GM23338 (cell line): ENCODE data around the gene SC5D. TPM values are rescaled to one million over a fixed set of nuclear protein-coding genes. Genes with fewer than 3 reads are reported as not detected.

ENCODE experiments used
- ATAC-seq: fragments of 200-7000 bp; cut with Tn5 transposase; 3 replicates; pipeline ENCODE4 v1.9.1; 2020
- DNase-seq: peaks from one replicate; pipeline ENCODE4 v3.0.0-alpha.2; 2015; ENCODE audit warnings: low spot score
- H2AFZ ChIP-seq: fragments of 200-600 bp; sonication (generic); 2 replicates; pipeline ENCODE4 v1.8.0; 2016; ENCODE audit warnings: antibody characterized with exemption, mild to moderate bottlenecking, moderate library complexity
- H3F3A ChIP-seq: fragments of 200-600 bp; sonication (generic); replicated peaks from 2 replicates; pipeline ENCODE4 v1.8.0; 2017; ENCODE audit warnings: antibody characterized with exemption, mixed run types, low read depth
- H3K27ac ChIP-seq: fragments of 200-600 bp; sonication (generic); 2 replicates; pipeline ENCODE4 v1.6.1; 2016; ENCODE audit warnings: low read depth
- H3K27me3 ChIP-seq: fragments of 200-600 bp; sonication (generic); 2 replicates; pipeline ENCODE4 v1.8.0; 2016; ENCODE audit warnings: mild to moderate bottlenecking, mixed run types, moderate library complexity; ENCODE audit not compliant: insufficient read depth
- H3K36me3 ChIP-seq: fragments of 200-600 bp; sonication (generic); 2 replicates; pipeline ENCODE4 v1.8.0; 2016; ENCODE audit warnings: mild to moderate bottlenecking; ENCODE audit not compliant: insufficient read depth
- H3K4me1 ChIP-seq: fragments of 200-600 bp; sonication (generic); 2 replicates; pipeline ENCODE4 v1.8.0; 2016; ENCODE audit warnings: mild to moderate bottlenecking, moderate library complexity; ENCODE audit not compliant: insufficient read depth
- H3K4me2 ChIP-seq: fragments of 200-600 bp; sonication (generic); 2 replicates; pipeline ENCODE4 v1.7.1; 2017; ENCODE audit warnings: mixed run types
- H3K4me3 ChIP-seq: fragments of 200-600 bp; sonication (generic); 2 replicates; pipeline ENCODE4 v1.6.1; 2016; ENCODE audit warnings: mixed run types
- H3K79me2 ChIP-seq: fragments of 200-600 bp; sonication (generic); replicated peaks from 2 replicates; pipeline ENCODE4 v1.8.0; 2017; ENCODE audit warnings: mild to moderate bottlenecking; ENCODE audit not compliant: insufficient read depth
- H3K9me2 ChIP-seq: fragments of 200-600 bp; sonication (generic); 2 replicates; pipeline ENCODE4 v1.8.0; 2017; ENCODE audit not compliant: insufficient read depth
- H4K20me1 ChIP-seq: fragments of 200-600 bp; sonication (generic); replicated peaks from 2 replicates; pipeline ENCODE4 v1.8.0; 2017; ENCODE audit warnings: mild to moderate bottlenecking; ENCODE audit not compliant: insufficient read depth
- H3K27ac Mint-ChIP-seq: 2 replicates; pipeline ENCODE4 v1.8.0; 2020; ENCODE audit warnings: inconsistent platforms, mild to moderate bottlenecking, moderate library complexity, mixed read lengths
- H3K27me3 Mint-ChIP-seq: 3 replicates; pipeline ENCODE4 v1.8.0; 2022; ENCODE audit warnings: low read depth, mild to moderate bottlenecking, moderate library complexity, mixed read lengths, inconsistent platforms; ENCODE audit not compliant: insufficient read depth, poor library complexity
- H3K36me3 Mint-ChIP-seq: 3 replicates; pipeline ENCODE4 v1.8.0; 2021; ENCODE audit warnings: low read depth, mild to moderate bottlenecking, inconsistent platforms, moderate library complexity, mixed read lengths
- H3K4me1 Mint-ChIP-seq: 3 replicates; pipeline ENCODE4 v1.8.0; 2020; ENCODE audit warnings: mild to moderate bottlenecking, inconsistent platforms, mixed read lengths
- H3K4me3 Mint-ChIP-seq: 3 replicates; pipeline ENCODE4 v1.8.0; 2021; ENCODE audit warnings: moderate library complexity, mild to moderate bottlenecking, inconsistent platforms, mixed read lengths
- H3K9me3 Mint-ChIP-seq: 3 replicates; pipeline ENCODE4 v1.8.0; 2020; ENCODE audit warnings: moderate library complexity, mild to moderate bottlenecking, inconsistent platforms, mixed read lengths
- CREB1 ChIP-seq: fragments of 250-450 bp; sonication (Bioruptor Pico); IDR thresholded peaks from 2 replicates; pipeline ENCODE4 v1.5.0; 2020; ENCODE audit warnings: low read depth, mild to moderate bottlenecking, moderate library complexity
- CTCF ChIP-seq, 2 experiments: fragments of 200-600 bp in 1 of 2; sonication (generic) in 1 of 2; conservative IDR thresholded peaks; 2 replicates each; pipeline versions ENCODE4 v1.5.1 to v1.6.1; 2016 to 2017; ENCODE audit warnings: antibody characterized with exemption in 2 of 2, low read depth in 2 of 2, mild to moderate bottlenecking in 2 of 2, moderate library complexity in 1 of 2
- NANOG ChIP-seq: IDR thresholded peaks from 2 replicates; pipeline ENCODE4 v1.6.1; 2016; ENCODE audit warnings: antibody characterized with exemption, borderline replicate concordance
- REST ChIP-seq: IDR thresholded peaks from one replicate; pipeline ENCODE4 v1.6.1; 2018; ENCODE audit warnings: antibody characterized with exemption; ENCODE audit not compliant: unreplicated experiment
- STAT1 ChIP-seq: IDR thresholded peaks from one replicate; pipeline ENCODE4 v1.6.1; 2016; ENCODE audit warnings: antibody characterized with exemption; ENCODE audit not compliant: unreplicated experiment
- ZNF462 ChIP-seq: fragments of 250-450 bp; sonication (Bioruptor Pico); IDR thresholded peaks from 2 replicates; pipeline ENCODE4 v1.5.0; 2020; ENCODE audit warnings: mild to moderate bottlenecking, moderate library complexity
- polyA plus RNA-seq: library from polyadenylated mRNA; unstranded; fragments of >200 nt; fragmentation: Nextera tagmentation; extraction: Ambion mirVana; gene quantifications from 2 replicates; pipeline ENCODE4 v1.2.1, GENCODE V29; 2016
- total RNA-seq: library from RNA; depleted of rRNA; stranded (reverse); fragments of >200 nt; shearing (Covaris generic); gene quantifications from 2 replicates; pipeline ENCODE4 v1.2.3, GENCODE V29; 2014

SC5D gene
- total and polyA plus RNA-seq, 2 experiments from 2014 or later, result 79.0 to 138 TPM

GRCh38 chr11:121257976-121258375 is 34.6 kb upstream of the SC5D start (continued):
- TF ChIP-seq ZNF462 (CRISPR knock-in tag) (no peak), CREB1 (CRISPR knock-in tag) (no peak), STAT1 (no peak), NANOG (no peak), CTCF (conservative IDR thresholded peaks at IDR 0.05; ENCODE audit: low read depth in 2 of 2) (no peak)

- Mint-ChIP-seq H3K36me3 (peaks cover 6% of the 10 kb centered on the region; the same call in 2 of the 3 replicates), H3K9me3 (peaks cover 23% of the 10 kb centered on the region), H3K4me1 (peaks cover 12% of the 10 kb centered on the region), H3K27ac (no peak overlapping the region), H3K27me3 (no peaks in the 10 kb centered on the region), H3K4me3 (no peak overlapping the region)
- Histone ChIP-seq H3K4me2 (no peak overlapping the region), H3K4me1 (peaks cover 13% of the 10 kb centered on the region), H4K20me1 (no peaks in the 10 kb centered on the region), H3K4me3 (no peak overlapping the region), H3F3A (no peaks in the 10 kb centered on the region), H3K9me2 (peaks cover 2% of the 10 kb centered on the region; the same call in 1 of the 2 replicates), H3K36me3 (no peaks in the 10 kb centered on the region; the same call in 1 of the 2 replicates), H3K27me3 (no peaks in the 10 kb centered on the region), H2AFZ (no peak overlapping the region), H3K79me2 (no peaks in the 10 kb centered on the region), H3K27ac (no peak overlapping the region)
- ATAC-seq (no peak; the same call in 2 of the 3 replicates), DNase-seq (no peak)
- TF ChIP-seq CTCF (conservative IDR thresholded peaks at IDR 0.05; ENCODE audit: low read depth in 2 of 2) (no peak), REST (no peak)
Measured at GRCh38 chr11:121265586-121265985, 27.0 kb upstream of the SC5D start.
